GM18858 (cell line): Measurements from ENCODE around the gene HAUS3.

Experiments used
- ATAC-seq: cut with Tn5 transposase; IDR thresholded peaks from one replicate; pipeline ENCODE4 v1.9.1; 2021; ENCODE audit not compliant: unreplicated experiment

Gene HAUS3

DNA sequence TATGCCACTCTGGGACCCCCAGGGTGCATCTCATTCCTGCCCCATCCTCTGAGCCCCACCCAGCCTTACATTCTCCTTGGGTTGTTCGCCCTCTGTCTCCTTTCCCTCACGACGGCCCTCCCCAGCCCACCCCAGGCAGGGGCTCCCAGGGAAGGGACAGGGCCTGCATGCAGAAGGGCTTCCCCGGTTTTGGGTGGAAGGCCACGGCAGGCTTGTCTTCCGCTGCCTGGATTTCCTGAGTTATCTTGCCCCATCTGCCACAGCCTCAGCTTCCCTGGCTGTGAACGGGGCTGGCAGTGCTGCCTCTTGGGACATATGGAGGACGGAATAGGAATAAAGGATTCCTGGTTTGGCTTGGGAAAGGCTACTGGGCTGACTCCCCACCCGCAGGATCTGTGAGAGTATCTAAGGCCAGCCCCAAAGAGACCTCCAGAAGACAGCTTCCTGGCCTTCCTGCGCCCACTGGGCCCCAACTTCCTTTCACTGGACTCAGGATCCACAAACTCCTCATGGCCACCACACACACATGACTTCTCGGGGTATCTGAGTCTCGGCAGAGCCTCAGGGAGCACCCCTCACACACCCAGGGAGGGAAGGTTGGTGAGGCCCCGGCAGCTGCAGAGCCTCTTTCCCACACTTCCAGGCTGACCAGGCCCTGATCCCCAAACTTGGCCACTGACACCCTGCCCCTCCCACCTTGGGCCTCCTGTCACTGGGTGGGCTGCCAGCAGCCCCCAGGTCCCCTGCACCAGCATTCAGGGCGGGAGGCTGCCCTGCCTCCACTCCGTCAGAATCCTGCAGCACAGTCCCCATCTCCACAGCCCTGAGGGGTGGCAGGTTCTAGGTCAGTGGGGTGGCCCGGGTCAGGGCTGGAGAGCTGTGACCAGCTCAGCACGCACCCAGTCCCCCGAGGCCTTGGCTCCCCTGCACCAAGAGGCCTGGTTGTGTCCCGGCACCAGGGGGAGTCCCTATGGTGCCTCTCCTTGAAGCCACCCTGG is 23.5 kb upstream of the HAUS3 start:
- no peak for ATAC-seq

DNA sequence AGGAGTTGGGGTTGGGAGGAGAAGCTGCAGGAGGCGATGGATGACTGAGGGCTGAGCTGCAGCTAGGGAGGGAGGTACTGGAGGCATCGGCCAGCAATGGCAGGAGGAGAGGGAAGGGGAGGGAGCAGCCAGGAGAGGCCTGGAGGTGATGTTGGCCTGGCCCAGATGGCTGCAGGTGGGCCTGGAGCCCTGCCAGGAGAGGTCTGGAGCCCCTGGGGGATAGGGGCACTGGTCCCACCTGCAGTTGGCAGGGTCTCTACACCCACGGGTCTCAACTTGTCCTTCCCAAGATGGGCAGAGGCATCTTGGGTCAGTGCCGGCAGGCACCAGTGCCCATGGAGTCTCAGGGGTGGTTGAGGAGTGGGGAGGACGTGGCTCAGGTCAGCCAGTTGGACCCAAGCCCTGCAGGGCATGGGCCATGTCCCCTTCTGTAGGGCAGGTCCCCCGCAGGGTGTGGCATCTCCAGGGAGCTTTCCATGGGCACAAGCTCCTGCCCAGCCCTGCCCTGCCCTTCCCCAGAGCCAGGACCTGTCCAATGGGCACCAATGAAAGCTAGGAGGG is 22.6 kb upstream of the HAUS3 start:
- ATAC-seq, result no peak

DNA sequence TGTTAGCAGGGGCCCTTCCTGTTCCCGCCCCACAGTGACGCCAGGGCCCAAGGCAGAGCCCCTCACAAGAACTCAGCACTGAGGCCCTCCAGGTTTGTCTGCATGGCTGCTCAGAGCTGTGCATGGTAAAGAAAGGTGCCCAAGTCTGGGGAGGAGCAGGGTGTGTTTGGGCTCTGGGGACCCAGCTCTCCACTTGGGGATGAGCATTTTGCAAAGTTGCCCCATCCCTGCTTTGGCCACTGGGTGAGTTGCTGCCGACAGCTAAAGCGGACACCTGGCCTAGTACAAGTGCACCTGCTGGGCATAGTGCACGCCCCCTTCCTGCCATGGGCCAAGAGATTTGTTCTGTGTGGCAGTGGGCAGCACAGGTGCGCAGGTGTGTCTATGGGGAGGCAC is 22.0 kb upstream of the HAUS3 start:
- no peak for ATAC-seq

DNA sequence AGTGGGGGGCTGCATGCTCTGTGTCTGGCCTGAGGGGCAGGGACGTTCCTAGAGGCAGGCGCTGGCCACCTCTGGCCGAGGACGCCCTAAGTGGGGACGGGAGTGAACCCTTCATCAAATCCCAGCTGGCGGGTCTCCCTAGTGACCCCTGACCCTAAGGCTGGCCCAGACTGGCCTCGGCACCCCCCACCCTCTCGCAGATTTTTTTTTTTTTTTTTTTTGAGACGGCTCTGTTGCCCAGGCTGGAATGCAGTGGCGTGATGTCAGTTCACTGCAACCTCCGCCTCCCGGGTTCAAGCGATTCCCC is 21.0 kb upstream of the HAUS3 start:
- ATAC-seq, result no peak

DNA sequence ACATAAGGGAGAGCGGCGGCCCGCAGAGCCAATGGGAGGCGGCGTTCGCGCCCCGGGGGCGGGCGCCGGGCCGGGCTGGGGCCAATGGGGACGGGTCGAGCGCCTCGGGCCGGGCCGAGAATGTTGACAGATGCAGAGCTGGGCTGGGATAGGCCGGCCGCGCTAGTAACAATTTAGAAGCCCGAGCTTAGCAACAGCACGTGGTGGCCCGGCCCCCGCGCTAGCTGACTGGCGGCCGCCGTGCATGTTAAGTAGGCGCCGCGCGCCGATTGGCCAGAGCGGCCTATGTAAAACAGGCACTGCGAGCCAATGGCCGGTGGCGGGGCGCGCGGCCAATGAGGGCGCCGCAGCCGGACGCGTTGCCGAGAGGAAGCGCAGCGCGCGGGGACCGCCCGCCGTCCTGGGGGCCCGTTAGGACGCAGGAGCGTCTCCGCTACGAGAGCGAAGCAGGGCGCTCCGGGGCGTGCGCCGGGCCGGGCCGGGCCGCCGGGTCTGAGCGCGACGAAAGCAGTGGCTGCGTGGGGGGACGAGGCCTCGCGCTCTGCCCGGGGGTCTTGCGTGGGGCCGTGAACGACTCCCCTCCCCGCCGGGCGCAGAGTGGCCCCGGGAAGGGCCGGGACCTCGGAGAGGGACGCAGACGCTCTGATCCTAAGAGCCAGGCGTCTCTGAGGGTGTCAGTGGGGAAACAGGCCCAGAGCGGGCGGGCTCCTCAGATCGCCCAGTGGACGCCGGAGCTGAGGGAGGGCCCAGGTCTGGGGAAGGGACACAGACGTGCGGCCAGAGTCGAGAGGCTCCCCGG is 20.4 kb upstream of the HAUS3 start:
- ATAC-seq, result peak; percentile 81

DNA sequence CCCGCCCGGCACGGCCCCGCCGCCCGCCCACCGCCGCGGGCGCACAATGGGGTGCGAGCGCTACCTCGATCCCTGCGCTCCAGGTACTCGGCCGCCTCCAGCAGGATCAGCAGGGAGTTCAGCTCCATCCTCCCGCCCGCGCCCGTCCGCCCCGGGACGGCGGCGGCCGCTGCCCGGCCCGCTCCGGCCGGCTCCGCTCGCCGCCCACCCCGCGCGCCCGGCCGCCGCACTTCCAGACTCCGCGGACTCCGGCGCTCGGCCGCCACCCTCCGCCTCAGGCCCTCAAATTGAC is 19.9 kb upstream of the HAUS3 start, which contains the start of gene MXD4:
Gene MXD4, minus strand, starts transcription at position 257 of the 292 bp plus-strand sequence. Its CDS starts 129 bp downstream, at position 128.
- ATAC-seq, result no peak

DNA sequence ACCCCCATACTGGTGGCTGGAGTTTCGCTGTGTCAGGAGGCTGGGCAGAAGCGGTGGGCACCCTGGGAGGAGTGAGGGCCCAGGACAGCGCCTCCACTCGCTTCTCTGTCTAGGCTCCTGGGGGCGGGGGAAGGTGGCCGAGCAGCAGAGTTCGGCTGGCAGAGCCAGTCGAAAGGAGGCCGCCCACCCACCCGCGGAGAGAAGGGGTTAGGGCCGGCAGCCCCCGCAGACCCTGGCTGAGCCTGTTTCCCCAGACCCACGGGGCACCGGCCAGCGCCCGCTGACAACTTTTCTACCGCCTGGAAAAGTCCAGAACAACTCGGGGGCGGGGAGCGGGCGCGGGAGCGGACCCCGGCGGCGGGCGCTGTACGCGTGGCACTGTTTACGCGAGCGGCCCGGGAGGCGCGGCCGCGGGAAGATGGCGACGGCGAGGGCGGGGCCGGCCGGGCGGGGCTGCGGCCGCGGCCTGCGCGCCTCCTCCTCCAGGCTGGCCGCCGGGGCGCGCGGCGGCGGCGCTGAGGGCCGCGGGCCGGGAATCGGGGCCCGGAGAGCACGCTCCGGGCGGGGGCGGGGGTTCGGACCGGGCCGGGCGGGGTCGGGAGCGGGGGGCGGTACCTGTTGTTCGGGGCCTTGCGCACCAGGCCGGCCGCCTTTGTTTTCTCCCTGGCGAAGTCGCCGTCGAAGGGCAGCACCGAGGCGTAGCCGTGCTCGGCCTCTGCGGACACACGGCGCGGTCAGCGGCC is 19.4 kb upstream of the HAUS3 start:
- ATAC-seq, result no peak

DNA sequence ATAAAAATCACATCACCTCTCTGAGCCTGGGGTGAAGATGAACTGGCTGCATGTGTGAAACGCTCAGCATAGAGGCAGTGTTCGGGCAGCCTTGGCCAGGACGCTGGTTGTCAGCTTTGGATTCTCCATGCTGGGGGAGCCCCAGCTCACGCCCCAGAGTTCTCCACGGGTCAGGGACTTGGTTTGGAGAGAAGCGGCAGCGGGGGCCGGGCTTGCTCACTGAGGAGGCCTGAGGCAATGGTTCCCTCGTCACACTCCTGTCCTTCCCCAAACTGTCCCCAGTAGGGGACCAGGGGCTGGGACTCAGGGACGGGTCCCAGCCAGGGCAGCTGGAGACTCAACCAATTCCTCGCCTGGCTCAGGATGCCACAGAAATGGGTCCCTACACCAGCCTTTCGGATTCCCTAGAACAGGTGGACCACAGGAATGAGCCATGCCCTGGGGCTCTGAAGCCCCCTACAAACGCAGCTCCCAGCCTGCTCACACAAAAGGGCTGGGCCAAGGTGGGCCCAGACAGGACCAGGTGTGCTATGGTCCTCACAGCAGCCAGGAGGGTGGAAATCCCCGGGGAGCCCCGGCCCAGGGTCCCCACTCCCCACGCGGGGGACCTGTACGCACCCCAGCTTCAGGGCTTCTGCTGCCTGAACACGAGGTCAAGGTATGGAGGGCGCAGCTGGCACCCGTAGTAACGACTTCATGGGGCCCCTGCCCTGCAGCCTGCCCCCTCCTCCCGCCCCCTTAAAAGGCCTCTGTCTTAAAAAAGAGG is 18.6 kb upstream of the HAUS3 start:
- ATAC-seq, result no peak

DNA sequence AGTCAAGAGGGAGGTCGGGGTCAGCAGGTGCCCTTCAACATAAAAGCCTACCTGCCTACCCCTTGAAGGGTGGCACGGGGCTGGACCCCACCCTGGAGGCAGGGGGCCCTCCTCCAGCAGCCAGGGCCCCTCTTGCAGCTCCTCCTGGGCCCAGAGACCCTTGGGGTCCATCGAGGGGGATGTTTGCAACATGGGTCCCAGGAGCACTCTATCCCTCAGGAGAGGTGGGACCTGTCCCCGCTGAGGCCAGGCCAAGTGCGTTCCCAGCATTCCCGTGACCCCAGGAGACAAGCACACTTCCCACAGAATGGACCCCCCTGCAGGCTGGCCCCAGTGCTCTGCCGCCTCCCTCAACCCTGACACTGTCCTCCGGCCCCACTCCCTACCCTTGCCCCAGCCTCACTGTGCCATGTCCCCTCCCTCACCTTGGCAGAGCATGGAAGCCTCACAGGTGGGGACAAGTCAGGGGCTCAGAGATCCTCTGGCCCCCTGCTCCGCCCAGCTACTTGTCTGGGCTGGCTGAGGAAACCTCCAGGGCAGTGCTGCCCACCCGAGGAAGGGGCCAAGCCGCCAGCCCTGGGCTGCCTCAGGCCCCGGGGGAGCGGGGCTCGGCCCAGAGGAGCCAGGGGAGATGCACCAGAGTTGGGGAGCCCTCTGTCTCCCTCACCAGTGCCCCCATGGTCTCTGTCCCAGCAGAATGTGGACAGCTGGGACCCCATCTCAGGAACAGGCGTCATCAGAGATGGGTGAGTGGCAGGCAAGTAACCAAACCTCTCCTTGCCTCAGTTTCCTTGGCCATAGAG is 17.8 kb upstream of the HAUS3 start:
- ATAC-seq, result no peak

DNA sequence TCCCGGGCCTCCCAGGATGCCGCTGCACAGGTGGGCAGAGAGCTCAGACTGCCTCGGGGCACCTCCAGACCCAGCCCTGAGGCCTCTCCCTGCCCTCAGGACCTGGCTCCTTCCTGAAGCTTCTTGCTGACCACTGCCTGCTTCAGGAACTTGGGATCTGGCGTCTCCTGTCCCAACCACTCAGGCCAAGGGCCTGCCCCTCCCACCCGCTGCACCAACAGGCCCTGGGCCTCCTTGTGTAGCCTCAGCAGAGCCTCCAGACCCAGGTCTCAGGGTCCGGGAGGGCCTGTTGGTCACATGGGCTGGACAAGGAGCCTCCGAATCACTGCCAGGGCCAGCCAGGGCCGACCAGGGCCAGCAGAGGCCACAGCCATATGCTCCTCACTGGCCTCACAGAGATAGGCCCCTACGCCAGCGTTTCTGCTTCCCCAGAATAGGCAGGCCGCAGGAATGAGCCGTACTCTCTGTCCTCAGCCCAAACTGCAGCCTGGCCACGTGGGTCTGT is 17.2 kb upstream of the HAUS3 start:
- ATAC-seq, result no peak

DNA sequence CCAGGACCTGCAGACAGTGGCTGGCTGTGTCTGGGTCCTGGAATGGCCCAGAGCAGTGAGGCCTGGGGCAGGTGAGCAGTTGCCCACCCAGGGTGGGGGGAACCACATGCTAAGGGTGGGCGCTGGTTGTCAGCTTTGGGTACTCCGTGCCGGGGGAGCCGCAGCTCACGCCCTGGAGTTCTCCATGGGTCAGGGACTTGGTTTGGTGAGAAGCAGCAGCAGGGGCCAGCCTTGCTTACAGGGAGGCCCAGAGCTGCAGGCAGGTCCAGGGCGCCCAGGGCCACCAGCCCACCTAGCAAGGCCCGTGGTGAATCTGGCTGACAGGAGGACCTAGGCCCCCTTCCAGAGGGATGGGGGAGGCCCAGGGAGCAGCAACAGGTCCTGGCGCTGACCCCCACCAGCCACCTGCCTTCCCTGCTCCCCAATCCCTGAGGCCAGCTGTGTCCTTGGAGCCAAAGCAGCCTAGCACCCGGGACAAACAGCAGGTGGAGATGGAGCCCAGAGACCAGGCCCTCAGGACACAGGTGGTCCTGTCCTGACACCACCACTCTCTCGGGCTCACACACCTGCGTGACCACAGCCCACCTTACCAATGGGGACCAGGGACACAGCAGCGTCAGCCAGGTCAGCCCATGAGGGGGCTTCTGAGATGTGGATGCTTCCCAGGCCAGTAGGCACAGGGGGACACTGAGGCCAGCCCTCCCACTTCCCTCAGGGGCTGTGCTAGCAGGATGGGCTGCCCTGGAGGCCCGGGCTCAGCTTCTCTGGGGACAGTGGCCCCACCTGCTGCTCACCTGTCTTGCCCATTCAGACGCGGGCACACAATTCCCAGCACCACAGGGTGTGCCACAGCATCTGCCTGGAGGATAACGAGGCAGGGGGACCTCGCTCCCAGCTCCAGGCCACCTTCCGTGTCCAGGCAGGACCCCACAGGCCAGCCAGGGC is 16.4 kb upstream of the HAUS3 start:
- ATAC-seq, result no peak

DNA sequence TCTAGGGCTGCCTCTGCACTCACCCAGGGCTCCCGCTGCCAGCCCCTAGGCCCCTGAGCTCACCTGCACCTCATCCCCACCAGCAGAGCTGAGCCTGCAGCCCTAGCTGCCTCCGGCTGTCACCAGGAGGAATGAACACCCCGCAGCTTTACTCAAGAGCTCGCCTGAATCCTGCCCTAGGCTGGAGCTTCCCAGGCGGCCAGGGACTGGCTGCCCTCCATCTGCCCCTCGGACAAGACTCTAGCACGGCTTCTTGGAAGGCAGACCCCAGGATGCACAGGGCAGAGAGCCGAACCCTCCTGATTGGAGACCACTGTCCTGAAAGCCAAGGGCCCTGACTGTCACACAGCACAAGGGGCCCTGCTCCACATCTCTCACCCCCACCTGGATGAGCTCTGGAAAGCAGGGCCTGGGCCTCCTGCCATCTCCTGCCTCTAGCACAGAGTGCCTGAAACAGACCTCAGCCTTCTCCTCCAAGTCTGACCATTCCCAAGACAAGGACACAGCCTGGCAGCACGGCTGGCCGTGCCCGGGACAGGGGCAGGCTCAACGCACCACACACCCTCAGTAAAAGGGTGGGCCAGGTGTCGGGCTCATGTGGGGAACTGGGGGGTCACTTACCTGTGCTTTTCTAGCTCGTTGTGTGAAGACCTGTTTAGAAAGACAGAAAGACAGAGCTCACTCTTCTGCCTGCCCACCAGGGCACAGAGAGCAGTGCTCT is 15.6 kb upstream of the HAUS3 start:
- no peak for ATAC-seq

DNA sequence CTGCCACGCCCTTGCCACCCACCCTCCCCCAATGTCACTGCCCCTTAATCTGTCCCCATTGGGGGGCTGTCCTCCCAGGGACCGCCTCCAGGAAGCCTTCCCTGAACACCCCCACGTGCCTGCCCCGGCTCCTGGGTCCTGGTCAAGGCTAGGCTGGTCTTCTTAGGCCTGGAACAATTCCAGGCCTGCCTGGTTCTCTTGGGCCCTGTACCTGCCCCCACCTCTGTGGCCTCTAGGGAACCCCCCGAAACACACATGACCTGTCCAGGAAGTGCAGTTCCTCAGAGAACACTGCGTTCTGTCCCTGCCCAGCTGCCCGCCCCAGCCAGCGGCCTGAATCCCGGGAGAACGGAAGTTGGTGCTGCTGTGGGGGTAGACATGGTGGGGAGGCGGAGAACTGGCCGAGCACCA is 14.9 kb upstream of the HAUS3 start:
- no peak for ATAC-seq

DNA sequence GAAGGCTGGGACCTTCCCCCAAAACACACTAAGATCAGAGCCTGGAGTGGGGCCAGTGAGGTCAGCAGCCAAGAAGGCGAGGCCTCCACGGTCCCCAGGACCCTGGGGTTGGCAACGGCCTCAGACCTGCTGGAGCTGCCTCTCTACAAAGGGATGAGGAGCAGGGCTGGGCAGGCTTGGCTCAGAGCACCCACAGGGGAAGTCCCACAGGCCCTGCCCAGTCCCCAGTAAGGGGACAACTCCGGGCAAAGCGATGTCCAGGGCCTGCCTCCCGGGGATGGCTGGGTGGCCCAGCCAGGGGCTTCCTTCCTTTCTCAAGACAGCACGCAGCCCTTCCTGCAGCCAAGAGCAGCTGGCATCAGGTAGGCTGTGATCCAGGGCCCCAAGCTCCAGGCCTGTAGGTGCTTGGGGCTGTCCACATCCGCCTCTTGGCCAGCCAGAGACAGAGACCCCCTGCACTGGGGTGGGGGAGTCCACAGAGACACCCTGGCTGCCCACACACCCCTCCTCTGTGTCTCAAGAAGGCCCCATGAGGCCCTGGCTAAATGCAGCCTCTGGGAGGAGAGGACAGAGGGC is 14.3 kb upstream of the HAUS3 start:
- no peak for ATAC-seq

DNA sequence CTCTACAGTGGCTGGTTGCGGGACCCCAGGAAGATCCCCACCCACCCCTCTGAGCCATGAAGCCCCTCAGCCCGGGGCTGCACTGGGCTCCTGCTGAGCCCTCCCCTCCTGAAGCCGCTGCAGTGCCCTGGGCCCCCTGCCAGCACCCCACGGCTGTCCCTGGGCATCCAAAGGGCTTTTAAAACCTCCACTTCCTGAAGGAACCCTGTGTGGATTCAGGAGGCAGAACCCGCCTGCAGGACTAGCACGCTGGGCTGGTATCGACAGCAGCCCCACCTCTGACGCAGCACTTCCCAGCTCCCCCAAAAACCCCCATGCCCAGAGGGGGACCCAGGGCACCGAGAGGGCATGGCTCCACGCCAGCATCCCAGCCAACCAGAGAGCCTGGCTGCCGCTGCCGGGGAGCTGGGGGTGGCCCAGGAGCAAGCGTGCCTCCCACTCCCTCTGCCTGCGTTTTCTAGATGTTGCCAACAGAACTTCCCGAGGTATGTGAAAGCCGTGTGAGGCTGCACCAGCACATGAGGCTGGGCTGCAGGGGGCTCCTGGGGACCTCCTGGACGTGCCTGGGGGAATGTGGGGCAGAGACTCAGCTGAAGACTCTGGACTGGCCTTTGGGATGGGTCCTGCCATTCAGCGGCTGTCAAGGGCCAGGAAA is 13.7 kb upstream of the HAUS3 start:
- no peak for ATAC-seq

DNA sequence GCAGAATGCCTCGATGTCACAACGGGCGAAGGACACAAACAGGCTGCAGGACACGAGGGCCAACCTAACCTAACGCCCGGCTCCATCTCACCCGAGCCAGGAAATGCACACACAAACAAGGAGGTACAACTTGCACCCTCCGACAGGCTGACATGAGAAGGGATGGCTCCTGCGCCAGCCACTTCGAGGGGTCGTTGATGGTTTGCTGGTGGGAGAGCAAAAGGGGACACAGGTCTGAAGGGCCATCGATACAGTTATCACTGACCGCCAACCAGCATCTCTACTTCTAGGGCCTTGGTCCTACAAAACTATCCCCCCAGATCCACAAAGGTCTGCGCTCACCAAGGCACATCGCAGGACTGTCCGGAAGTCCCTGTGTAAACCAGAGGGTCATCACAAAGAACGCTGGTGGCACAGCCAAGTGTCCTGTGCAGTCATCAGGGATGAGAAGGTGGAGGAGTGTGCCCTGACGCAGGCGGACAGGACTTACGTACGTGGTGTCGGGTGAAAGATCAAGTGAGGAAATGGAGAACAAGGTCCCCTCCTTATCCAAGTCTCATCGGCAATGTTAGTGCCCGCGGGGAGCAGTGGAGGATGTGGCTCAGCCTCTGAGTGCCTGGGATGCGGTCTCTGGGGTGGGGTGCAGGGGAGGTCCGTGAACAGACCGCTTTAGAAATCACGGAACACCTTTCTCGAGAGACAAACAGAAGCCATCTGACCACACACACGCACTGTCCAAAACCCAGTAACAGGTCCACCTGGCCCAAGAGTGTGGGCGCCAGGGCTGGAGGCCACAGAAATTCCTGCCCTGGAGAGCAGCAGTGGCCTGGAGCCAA is 13.0 kb upstream of the HAUS3 start:
- ATAC-seq, result no peak
